Neutrophil (primary cell): ENCODE results near the gene NXPE1.

ENCODE experiments used
- H3K27ac ChIP-seq: fragments of 200-600 bp; sonication (generic); 2 replicates; pipeline ENCODE4 v1.5.1; 2016; ENCODE audit warnings: mild to moderate bottlenecking, moderate library complexity
- H3K27me3 ChIP-seq: fragments of 200-600 bp; sonication (generic); 2 replicates; pipeline ENCODE4 v1.6.0; 2016; ENCODE audit warnings: mild to moderate bottlenecking
- H3K36me3 ChIP-seq: fragments of 200-600 bp; sonication (generic); 2 replicates; pipeline ENCODE4 v1.5.1; 2017
- H3K4me1 ChIP-seq, 2 experiments: fragments of 200-600 bp in 1 of 2; sonication (generic) in 1 of 2; 1 replicate in 1 of 2; 2 replicates in 1 of 2; pipeline versions ENCODE4 v1.5.1 to v1.6.1; 2013 to 2016; ENCODE audit warnings: low read depth in 1 of 2, low read length in 1 of 2, mild to moderate bottlenecking in 1 of 2, moderate library complexity in 1 of 2; ENCODE audit not compliant: control insufficient read depth in 1 of 2, insufficient read depth in 1 of 2
- H3K4me3 ChIP-seq, 2 experiments: fragments of 200-600 bp in 1 of 2; sonication (generic) in 1 of 2; 1 replicate in 1 of 2; 2 replicates in 1 of 2; pipeline ENCODE4 v1.5.1; 2013 to 2016; ENCODE audit warnings: low read depth in 1 of 2, low read length in 1 of 2, mild to moderate bottlenecking in 1 of 2, moderate library complexity in 1 of 2
- H3K9me3 ChIP-seq: fragments of 200-600 bp; sonication (generic); 2 replicates; pipeline ENCODE4 v1.5.1; 2016
- CTCF ChIP-seq: fragments of 200-600 bp; sonication (generic); IDR thresholded peaks from 2 replicates; pipeline ENCODE4 v1.5.1; 2016; ENCODE audit warnings: antibody characterized with exemption

The NXPE1 gene

DNA sequence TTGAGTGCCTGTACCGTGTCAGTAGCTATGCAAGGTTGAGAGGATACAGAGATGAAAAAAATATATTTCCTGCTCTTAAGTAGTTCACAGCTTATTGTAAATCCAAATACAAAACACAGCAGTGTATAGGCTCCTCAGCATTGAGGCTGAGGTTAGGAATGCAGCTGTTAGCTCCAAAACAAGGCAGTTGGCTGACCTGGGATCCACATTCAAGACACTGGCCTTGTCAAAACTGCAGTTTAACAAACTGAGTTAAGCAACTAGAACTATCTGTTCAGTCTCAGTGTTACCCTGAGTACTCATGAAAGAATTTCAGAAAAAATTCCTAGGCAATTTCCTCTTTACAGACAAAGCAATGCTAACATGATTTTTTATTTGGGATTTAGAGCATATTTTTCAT is 77.6 kb downstream of the NXPE1 start:
- H3K36me3 ChIP-seq: no peaks in the 10 kb centered on the region
- H3K9me3 ChIP-seq: no peaks in the 10 kb centered on the region
- no peaks in the 10 kb centered on the region for H3K27me3 ChIP-seq
- no peaks in the 10 kb centered on the region for H3K4me1 ChIP-seq
- no peak overlapping the region for H3K27ac ChIP-seq
- H3K4me3 ChIP-seq: no peak overlapping the region
- TF ChIP-seq CTCF: no peak

DNA sequence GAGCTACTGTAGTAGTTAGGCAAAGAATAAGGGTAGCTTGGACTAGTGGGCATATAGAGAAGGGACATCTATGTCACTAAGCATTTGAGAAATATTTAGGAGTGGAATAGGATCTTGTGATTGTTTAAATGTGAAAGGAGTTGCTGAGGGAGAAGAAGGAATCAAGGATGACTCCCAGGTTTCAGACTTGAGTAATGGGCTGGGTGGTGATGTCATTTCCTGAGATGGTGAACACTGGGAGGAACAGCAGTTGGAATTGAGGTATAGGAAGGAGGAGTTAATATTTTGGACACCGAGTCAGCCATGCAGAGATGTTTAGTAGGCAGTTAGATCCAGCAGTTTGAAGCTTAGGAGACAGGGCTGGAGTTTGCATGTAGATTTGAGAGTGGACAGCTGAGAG is 80.3 kb downstream of the NXPE1 start:
- Histone ChIP-seq H3K27me3 (no peaks in the 10 kb centered on the region), H3K4me3 (no peak overlapping the region), H3K9me3 (no peaks in the 10 kb centered on the region), H3K4me1 (no peaks in the 10 kb centered on the region), H3K27ac (no peak overlapping the region), H3K36me3 (no peaks in the 10 kb centered on the region)
- no peak for TF ChIP-seq CTCF

GRCh38 chr11:114478768-114479167 is 80.9 kb downstream of the NXPE1 start:
- TF ChIP-seq CTCF: no peak
- H3K36me3 ChIP-seq: no peaks in the 10 kb centered on the region
- H3K9me3 ChIP-seq: no peaks in the 10 kb centered on the region
- no peak overlapping the region for H3K27ac ChIP-seq
- no peak overlapping the region for H3K4me3 ChIP-seq
- H3K4me1 ChIP-seq: no peaks in the 10 kb centered on the region
- no peaks in the 10 kb centered on the region for H3K27me3 ChIP-seq

DNA sequence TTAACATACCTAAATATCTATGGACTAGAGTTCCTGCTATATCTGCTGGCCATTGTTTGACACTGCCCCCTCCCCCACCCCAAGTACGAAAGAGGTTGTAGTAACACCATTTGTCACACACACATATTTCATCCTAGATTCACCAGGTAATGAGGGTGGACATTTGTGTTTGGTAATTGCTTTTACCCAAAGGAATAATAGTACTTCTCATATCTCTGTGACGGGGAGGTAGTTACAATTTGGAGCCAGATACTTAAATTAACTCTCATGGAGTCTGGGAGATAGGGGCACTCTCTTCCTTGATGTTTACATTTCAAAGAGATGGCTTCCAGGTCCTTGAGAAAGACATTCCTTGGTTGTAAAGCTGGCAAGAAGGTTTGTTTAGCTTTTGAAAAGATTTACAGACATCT is 81.7 kb downstream of the NXPE1 start:
- Histone ChIP-seq H3K4me1 (no peaks in the 10 kb centered on the region), H3K27me3 (no peaks in the 10 kb centered on the region), H3K9me3 (no peaks in the 10 kb centered on the region), H3K36me3 (no peaks in the 10 kb centered on the region), H3K27ac (no peak overlapping the region), H3K4me3 (no peak overlapping the region)
- TF ChIP-seq CTCF: no peak

DNA sequence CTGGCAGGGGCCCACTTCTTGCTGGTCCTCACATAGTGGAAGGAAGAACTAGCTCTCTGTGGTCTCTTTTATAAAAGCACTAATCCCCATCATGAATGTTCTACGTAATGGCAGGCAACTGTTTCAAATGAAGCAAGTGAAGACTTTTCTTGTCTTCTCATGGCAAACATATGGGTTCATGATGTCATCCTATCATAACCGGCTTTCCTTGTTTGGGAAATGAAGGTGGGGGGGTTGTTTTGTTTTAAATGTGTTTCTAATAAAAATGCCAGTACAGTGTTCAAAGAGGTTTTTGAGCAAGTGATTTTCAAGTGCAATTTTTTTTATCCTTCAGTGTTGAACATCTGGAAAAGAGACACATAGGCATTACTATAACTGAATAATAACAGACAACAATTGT is 87.0 kb downstream of the NXPE1 start:
- no peaks in the 10 kb centered on the region for H3K4me1 ChIP-seq
- no peaks in the 10 kb centered on the region for H3K27me3 ChIP-seq
- no peak overlapping the region for H3K4me3 ChIP-seq
- H3K36me3 ChIP-seq: no peaks in the 10 kb centered on the region
- H3K27ac ChIP-seq: no peak overlapping the region
- no peaks in the 10 kb centered on the region for H3K9me3 ChIP-seq
- TF ChIP-seq CTCF: no peak
